Muscle layer of duodenum (tissue), 2 donors: Measurements from ENCODE around the gene SH3BP1.
A peak's percentile ranks its signal among the peaks of the same experiment; 100 is the strongest.
"Not testable (repeated sequence)": the region's sequence is repeated elsewhere in the genome, so short reads cannot be mapped to it uniquely, and the experiment has no call there.

ENCODE experiments used
- H3K27ac ChIP-seq: one replicate; pipeline ENCODE4 v1.7.0; 2013; ENCODE audit warnings: mild to moderate bottlenecking, low read length
- H3K27me3 ChIP-seq: one replicate; pipeline ENCODE4 v1.7.0; 2013; ENCODE audit warnings: low read depth, mild to moderate bottlenecking, control low read depth, low read length
- H3K36me3 ChIP-seq, 2 donors: one replicate each; pipeline ENCODE4 v1.7.0; 2013; ENCODE audit warnings: low read length in 2 of 2, control low read depth in 1 of 2, mild to moderate bottlenecking in 1 of 2; ENCODE audit not compliant: insufficient read depth in 2 of 2, control insufficient read depth in 1 of 2
- H3K4me1 ChIP-seq, 2 donors: one replicate each; pipeline ENCODE4 v1.7.0; 2013; ENCODE audit warnings: low read length in 2 of 2, mild to moderate bottlenecking in 2 of 2, control low read depth in 1 of 2, moderate library complexity in 1 of 2; ENCODE audit not compliant: insufficient read depth in 2 of 2, control insufficient read depth in 1 of 2
- H3K4me3 ChIP-seq, 2 donors: one replicate each; pipeline ENCODE4 v1.7.0; 2013; ENCODE audit warnings: low read length in 2 of 2, low read depth in 1 of 2, mild to moderate bottlenecking in 1 of 2
- H3K9me3 ChIP-seq, 2 donors: one replicate each; pipeline ENCODE4 v1.7.0; 2013; ENCODE audit warnings: low read length in 2 of 2, control low read depth in 1 of 2, mild to moderate bottlenecking in 1 of 2; ENCODE audit not compliant: control insufficient read depth in 1 of 2
- donor health status: healthy.

SH3BP1 gene

DNA sequence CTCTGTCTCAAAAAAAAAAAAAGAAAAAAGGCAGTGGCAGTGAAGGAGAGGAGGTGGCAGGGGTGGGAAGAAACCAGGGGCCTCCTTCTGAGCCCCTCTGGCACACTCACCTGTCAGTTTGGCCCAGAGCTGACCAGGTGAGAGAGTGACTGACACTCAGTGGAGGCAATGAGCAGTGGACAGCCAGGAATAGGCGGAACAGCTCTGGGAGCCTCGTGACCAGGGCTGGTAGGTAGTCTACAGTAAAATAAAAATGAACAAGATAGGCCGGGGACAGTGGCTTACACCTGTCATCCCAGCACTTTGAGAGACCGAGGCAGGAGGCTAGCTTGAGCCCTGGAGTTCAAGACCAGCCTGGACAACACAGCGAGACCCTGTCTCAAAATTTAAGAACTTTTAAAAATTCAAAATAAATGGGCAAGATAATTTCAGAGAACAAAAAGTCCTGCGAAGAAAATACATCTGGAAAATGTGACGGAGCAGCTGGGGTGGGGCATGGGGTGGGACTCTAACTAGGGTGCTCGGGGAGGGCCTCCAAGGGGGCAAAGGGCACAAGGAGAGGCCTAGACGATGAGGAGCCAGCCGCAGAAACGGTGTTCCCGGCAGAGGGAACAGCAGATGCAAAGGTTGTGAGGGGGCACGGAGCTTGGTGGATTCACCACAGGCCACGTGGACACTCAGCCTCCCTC lies 15.2 kb downstream of the SH3BP1 start:
- Histone ChIP-seq H3K4me1 (peaks cover 8 to 12% of the 10 kb centered on the region in 2 donors), H3K4me3 (no peak overlapping the region), H3K27me3 (no peaks in the 10 kb centered on the region), H3K36me3 (peaks cover 0 to 15% of the 10 kb centered on the region in 2 donors), H3K27ac (peak overlapping the region; percentile 81), H3K9me3 (no peaks in the 10 kb centered on the region)

DNA sequence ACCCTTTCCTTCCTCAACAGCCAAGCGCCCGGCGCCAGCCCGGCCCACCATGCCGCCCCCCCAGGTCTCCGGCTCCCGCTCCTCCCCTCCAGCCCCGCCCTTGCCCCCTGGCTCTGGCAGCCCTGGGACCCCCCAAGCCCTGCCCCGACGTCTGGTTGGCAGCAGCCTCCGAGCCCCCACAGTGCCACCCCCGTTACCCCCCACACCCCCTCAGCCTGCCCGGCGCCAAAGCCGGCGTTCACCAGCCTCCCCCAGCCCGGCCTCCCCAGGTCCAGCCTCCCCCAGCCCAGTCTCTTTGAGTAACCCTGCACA lies 15.7 kb downstream of the SH3BP1 start:
- H3K9me3 ChIP-seq = no peaks in the 10 kb centered on the region
- H3K27me3 ChIP-seq = no peaks in the 10 kb centered on the region
- H3K4me3 ChIP-seq = no peak overlapping the region
- peaks cover 0 to 15% of the 10 kb centered on the region in 2 donors for H3K36me3 ChIP-seq
- H3K4me1 ChIP-seq = peaks cover 13 to 17% of the 10 kb centered on the region in 2 donors
- H3K27ac ChIP-seq = no peak overlapping the region

DNA sequence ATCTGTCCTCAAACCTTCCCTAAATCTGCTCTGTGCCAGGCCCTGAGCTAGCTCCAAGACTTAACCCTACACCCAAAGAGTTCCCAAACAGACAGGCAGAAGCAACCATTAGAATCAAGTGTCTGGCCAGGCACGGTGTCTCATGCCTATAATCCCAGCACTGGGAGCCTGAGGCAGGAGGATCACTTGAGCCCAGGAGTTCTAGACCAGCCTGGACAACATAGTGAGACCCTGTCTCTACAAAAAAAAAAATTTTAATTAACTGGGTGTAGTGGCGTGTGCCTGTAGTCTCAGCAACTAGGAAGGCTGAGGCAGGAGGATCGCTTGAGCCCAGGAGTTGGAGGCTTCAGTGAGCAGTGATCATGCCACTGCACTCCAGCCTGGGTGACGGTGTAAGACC lies 17.1 kb downstream of the SH3BP1 start:
- H3K9me3 ChIP-seq, H3K36me3 ChIP-seq, H3K27me3 ChIP-seq, H3K27ac ChIP-seq, H3K4me3 ChIP-seq: not testable (repeated sequence)
- H3K4me1 ChIP-seq = peaks cover 26 to 31% of the 10 kb centered on the region in 2 donors

DNA sequence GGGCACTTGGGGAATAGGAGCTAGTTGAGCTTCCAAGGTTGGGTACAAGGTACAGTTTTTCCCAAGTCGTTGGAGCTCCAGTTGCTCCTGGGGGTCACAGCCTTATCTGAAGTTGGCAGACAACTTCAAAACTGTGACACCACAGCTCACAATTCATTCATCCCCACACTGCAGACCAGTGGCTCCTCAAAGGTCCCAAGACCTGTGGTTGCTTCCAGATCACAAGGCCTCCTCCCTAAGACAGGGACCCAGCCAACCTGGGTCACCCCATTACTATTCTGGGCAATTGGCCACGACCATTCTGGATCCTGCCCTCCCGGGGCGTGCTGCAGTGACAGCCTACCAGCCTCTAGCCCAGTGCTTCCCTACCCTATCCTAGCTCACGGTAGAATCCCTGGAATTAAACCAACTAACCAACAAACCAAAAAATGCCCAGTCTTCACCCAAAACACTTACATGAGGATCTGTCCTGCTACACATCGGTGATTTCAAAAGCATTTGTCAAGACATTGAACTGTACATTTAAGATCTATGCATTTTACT lies 18.2 kb downstream of the SH3BP1 start:
- Histone ChIP-seq H3K27me3 (no peaks in the 10 kb centered on the region), H3K4me3 (peak overlapping the region; percentile 58 to 81), H3K27ac (peak overlapping the region; percentile 92), H3K9me3 (no peaks in the 10 kb centered on the region), H3K36me3 (no peaks in the 10 kb centered on the region), H3K4me1 (peaks cover 32% of the 10 kb centered on the region in 2 donors)

DNA sequence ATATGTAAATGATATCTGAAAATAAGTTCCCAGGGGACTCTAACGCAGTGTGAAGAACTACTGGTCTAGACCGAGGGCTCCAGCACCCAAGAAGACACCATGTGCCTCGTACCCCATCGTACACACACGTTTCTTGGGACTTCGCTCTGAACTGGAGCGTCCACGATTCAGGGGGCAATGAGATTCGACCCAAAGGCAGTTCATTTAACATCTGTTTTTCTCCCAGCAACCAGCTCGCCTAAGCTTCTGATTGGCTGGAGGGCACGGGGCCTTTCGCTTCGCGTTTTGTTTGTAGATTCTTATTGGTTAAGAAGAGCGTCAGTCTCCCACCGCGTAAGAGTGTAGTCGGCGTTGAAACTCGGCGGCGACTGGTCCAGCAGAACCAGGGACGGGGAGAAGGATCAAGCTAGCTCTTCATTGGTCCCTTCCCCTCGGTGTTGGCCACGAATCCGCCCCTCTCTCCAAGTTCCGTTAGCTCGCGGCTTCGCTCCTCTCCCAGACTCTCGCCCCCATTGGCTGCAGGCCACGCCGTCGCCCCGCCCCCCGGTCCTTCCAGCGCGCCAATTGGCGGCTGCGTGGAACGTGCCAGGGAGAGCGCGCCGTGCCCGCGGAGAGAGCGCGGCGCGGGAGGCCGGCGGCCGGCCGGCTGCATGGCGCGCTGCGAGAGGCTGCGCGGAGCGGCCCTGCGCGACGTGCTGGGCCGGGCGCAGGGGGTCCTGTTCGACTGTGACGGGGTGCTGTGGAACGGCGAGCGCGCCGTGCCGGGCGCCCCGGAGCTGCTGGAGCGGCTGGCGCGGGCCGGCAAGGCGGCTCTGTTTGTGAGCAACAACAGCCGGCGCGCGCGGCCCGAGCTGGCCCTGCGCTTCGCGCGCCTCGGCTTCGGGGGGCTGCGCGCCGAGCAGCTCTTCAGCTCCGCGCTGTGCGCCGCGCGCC lies 18.9 kb downstream of the SH3BP1 start, which contains the start of gene PDXP:
Gene PDXP, plus strand, starts transcription at position 591 of the 933 bp plus-strand sequence. Its CDS starts 60 bp downstream, at position 651.
- Histone ChIP-seq H3K4me3 (peak within 1 kb of the TSS; percentile 72 to 81), H3K27ac (peak within 1 kb of the TSS; percentile 92), H3K36me3 (no peaks in the 10 kb centered on the region), H3K27me3 (no peaks in the 10 kb centered on the region), H3K4me1 (peaks cover 32 to 33% of the 10 kb centered on the region in 2 donors), H3K9me3 (no peaks in the 10 kb centered on the region)

DNA sequence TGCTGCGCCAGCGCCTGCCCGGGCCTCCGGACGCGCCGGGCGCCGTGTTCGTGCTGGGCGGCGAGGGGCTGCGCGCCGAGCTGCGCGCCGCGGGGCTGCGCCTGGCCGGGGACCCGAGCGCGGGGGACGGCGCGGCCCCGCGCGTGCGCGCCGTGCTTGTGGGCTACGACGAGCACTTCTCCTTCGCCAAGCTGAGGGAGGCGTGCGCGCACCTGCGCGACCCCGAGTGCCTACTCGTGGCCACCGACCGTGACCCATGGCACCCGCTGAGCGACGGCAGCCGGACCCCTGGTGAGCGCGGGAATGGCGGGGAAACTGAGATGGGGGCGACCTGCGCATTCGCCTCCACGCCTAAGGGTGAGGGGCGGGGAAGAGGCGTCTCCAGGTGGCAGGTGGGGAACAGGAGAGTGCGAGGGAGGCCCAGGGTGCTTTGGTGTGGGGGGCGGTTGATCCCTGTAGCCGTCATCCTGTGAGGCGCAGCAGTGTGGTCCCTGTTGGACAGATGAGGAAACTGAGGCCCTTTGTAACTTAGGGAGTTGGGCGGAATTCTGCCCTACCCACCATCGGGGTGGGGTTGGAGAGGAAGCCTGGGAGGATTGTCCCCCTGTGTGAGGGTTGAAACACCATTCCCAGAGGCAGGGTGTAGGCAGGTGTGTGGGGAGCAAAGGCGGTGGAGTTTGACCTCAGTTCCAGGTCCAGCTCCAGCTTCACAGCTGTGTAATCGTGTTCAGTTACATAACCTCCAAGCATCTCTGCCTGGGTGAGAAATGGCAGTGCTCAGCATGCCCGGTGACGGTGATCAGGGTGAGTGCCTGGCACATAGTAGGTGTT lies 19.8 kb downstream of the SH3BP1 start:
- H3K9me3 ChIP-seq = no peaks in the 10 kb centered on the region
- peaks cover 32 to 37% of the 10 kb centered on the region in 2 donors for H3K4me1 ChIP-seq
- H3K36me3 ChIP-seq = no peaks in the 10 kb centered on the region
- no peaks in the 10 kb centered on the region for H3K27me3 ChIP-seq
- peak overlapping the region; percentile 57 to 72 for H3K4me3 ChIP-seq
- no peak overlapping the region for H3K27ac ChIP-seq

DNA sequence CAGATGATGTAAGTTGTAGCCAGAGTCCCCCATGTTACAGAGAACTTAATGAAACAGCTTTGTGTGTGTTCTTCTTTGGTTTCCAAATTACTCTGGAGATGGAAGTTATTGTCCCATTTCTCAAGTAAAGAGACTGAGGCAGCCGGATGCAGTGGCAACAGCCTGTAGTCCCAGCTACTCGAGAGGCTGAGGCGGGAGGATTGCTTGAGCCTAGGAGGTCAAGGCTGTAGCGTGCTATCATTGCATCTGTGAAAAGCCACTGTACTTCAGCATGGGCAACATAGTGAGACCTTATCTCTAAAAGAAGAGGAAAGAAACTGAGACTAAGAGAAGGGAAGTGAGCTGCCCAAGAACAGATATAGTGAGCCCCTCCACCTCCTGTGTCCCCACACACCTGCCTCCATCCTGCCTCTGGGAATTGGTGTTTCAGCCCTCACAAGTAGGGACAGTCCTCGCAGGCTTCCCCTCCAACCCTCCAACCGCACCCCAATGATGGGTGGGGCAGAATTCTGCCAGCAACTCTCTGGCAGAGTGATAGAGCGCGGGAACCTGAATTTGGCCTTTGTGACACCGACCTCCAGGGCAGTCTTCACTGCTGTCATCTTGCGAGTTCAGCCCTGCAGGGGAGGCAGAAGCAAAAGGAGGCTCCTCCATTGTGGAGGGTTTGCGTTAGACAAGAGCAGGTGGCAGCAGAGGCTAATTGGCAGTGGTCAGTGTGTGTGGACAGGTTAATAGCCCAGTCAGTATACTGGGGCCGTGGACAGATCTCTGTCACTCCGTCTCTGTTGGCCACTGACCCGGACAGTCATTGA lies 20.6 kb downstream of the SH3BP1 start:
- Histone ChIP-seq H3K27me3 (no peaks in the 10 kb centered on the region), H3K36me3 (no peaks in the 10 kb centered on the region), H3K9me3 (no peaks in the 10 kb centered on the region), H3K4me3 (peak overlapping the region; percentile 57 to 72), H3K4me1 (peaks cover 32 to 44% of the 10 kb centered on the region in 2 donors), H3K27ac (peak overlapping the region; percentile 34)

DNA sequence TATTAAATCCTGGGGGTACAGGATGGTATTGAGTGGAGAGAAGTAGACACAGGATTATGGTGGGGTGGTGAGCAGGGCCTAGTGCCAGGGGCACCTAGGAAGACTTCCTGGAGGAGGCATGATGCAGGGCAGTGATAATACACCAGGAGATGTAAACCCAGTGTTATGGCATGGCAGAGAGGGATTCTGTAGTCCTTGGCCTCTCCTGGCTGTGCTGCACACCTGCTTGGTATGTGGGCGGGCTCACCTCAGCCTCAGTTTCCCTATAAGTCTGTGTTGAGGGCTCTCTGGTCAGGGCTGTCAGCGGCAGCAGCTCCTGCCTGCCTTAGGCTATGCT lies 21.2 kb downstream of the SH3BP1 start:
- H3K27ac ChIP-seq = peak overlapping the region; percentile 34
- no peaks in the 10 kb centered on the region for H3K27me3 ChIP-seq
- H3K36me3 ChIP-seq = peaks cover 1 to 2% of the 10 kb centered on the region in 2 donors
- no peaks in the 10 kb centered on the region for H3K9me3 ChIP-seq
- peaks cover 32 to 44% of the 10 kb centered on the region in 2 donors for H3K4me1 ChIP-seq
- peak overlapping the region; percentile 28 to 31 for H3K4me3 ChIP-seq

DNA sequence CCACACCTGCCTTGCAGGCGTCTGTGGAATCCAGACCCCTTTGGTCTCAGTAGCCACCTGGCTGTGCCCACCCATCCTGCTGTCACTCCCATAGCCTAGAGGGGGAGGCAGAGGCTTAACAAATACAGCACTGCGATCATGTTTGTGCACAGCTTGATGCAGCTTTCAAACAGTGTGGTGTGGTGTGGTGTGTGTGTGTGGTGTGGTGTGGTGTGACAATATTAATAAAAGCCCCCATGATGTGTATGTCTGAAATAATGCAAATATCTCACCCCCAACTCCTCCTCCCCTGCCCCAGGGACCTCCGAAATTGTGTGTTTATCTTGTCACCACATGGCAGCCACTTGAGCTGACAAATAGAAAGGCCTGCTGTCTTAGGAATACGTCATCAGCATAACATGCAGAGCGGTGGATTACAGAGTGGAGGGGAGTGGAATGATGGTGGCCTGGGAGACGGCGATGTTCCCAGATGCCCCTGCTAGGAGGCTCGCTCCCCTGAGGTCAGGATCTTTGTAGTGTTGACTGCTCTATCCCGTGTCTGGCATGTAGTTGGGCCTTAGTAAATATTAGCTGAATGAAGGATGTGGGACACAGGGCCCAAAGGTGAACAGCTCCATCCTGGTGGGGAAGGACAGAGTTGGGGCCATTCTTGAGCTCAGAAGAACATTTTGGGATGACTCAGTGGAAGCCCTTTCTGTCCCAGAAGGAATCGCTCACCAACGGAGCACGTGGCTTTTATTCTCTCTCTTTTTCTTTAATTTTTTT lies 21.9 kb downstream of the SH3BP1 start:
- H3K27me3 ChIP-seq = no peaks in the 10 kb centered on the region
- H3K36me3 ChIP-seq = peaks cover 8% of the 10 kb centered on the region in 2 donors
- no peaks in the 10 kb centered on the region for H3K9me3 ChIP-seq
- peak overlapping the region; percentile 28 to 31 for H3K4me3 ChIP-seq
- peaks cover 32 to 44% of the 10 kb centered on the region in 2 donors for H3K4me1 ChIP-seq
- H3K27ac ChIP-seq = peak overlapping the region; percentile 78

DNA sequence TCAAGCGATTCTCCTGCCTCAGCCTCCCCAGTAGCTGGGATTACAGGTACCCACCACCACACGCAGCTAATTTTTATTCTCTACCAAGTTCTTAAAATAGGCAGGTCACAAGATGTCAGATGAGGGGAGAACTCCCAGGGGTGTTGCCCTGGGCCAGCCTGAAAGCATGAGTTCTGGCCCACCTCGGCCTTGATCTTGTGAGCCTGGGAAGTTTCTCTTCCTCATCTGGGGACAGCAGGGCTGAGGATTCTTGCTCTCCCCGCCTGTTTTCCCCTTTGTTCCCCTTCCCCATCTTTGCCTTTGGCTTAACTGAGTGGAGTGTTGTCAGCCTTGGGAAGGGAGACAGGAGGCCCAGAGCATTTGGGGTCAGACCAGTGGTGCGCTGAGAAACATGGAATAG lies 22.6 kb downstream of the SH3BP1 start:
- H3K36me3 ChIP-seq = peaks cover 10 to 13% of the 10 kb centered on the region in 2 donors
- H3K4me1 ChIP-seq = peaks cover 32 to 44% of the 10 kb centered on the region in 2 donors
- no peaks in the 10 kb centered on the region for H3K9me3 ChIP-seq
- H3K27me3 ChIP-seq = no peaks in the 10 kb centered on the region
- no peak overlapping the region for H3K4me3 ChIP-seq
- H3K27ac ChIP-seq = peak overlapping the region; percentile 76
